K562 (cell line): ENCODE data around the gene INTS2. TPM values are rescaled to one million over a fixed set of nuclear protein-coding genes. Genes with fewer than 3 reads are reported as not detected.

Experiments used
- ATAC-seq: fragments of 200-7000 bp; cut with Tn5 transposase; 3 replicates; pipeline ENCODE4 v1.9.1; 2020; ENCODE audit warnings: moderate library complexity
- BruUV-seq: library from RNA; stranded (reverse); fragments of 400-500 nt; replicated peaks from 2 replicates; lab custom pipeline; 2021; lab: Mats Ljungman, UMichigan
- CTCF ChIA-PET: fragments of 300-600 bp; formaldehyde crosslinking; extraction: SDS; loops from one replicate; lab custom pipeline; 2021; ENCODE audit warnings: low intra/inter-chr PET ratio; lab: Yijun Ruan, JAX
- POLR2A ChIA-PET: fragments of 300-600, 350-650 bp; sonication (Branson Sonifier 250); formaldehyde crosslinking; extraction: SDS; loops from one replicate; lab custom pipeline; 2021; ENCODE audit warnings: antibody characterized with exemption, inconsistent platforms; lab: Yijun Ruan, JAX
- DNase-seq, 4 experiments: peaks; one replicate each; pipeline versions ENCODE4 v3.0.0 to v3.0.0-alpha.2; 2011 to 2018; ENCODE audit warnings: low spot score in 3 of 4, mixed read lengths in 3 of 4; ENCODE audit errors: extremely low read depth in 1 of 4
- FAIRE-seq: peaks from 2 replicates; lab custom pipeline; 2011; peaks lifted over from hg19 to GRCh38; lab: Jason Lieb, UNC
- H2AFZ ChIP-seq: 2 replicates; pipeline ENCODE4 v1.6.0; 2011; ENCODE audit warnings: low read depth, low read length, control low read depth, inconsistent platforms
- H3K27ac ChIP-seq: fragments of 200-600 bp; 3 replicates; pipeline ENCODE4 v1.8.0; 2011; ENCODE audit warnings: low read depth, mild to moderate bottlenecking, control low read depth, inconsistent platforms, low read length, moderate library complexity, mixed read lengths; ENCODE audit errors: extremely low read depth
- H3K27me3 ChIP-seq, 2 experiments: fragments of 300-600 bp in 1 of 2; 2 replicates in 1 of 2; 3 replicates in 1 of 2; pipeline versions ENCODE4 v1.6.0 to v1.8.0; 2011; ENCODE audit warnings: inconsistent platforms in 2 of 2, low read length in 2 of 2, mild to moderate bottlenecking in 1 of 2, mixed read lengths in 1 of 2, moderate library complexity in 1 of 2; ENCODE audit not compliant: control insufficient read depth in 2 of 2, insufficient read depth in 2 of 2
- H3K36me3 ChIP-seq: fragments of 300-600 bp; 3 replicates; pipeline ENCODE4 v1.8.0; 2011; ENCODE audit warnings: mild to moderate bottlenecking, low read length, inconsistent platforms; ENCODE audit not compliant: control insufficient read depth, insufficient read depth
- H3K4me1 ChIP-seq, 2 experiments: fragments of 200-600 bp in 1 of 2; replicated peaks in 1 of 2; 2 replicates in 1 of 2; 3 replicates in 1 of 2; pipeline versions ENCODE4 v1.5.1 to v1.8.0; 2011; ENCODE audit warnings: inconsistent platforms in 2 of 2, low read length in 2 of 2, mild to moderate bottlenecking in 1 of 2, mixed read lengths in 1 of 2, moderate library complexity in 1 of 2; ENCODE audit not compliant: control insufficient read depth in 2 of 2, insufficient read depth in 2 of 2
- H3K4me2 ChIP-seq: 2 replicates; pipeline ENCODE4 v1.6.1; 2011; ENCODE audit warnings: low read length, control low read depth, inconsistent platforms, mixed read lengths; ENCODE audit not compliant: insufficient read depth
- H3K4me3 ChIP-seq: fragments of 200-600 bp; sonication (generic), shearing (Covaris generic); 2 replicates; pipeline ENCODE4 v1.5.1; 2016; ENCODE audit warnings: control low read depth, inconsistent platforms
- H3K79me2 ChIP-seq: fragments of 200-600 bp; 3 replicates; pipeline ENCODE4 v1.8.0; 2011; ENCODE audit warnings: low read length, inconsistent platforms; ENCODE audit not compliant: control insufficient read depth, insufficient read depth
- H3K9ac ChIP-seq, 2 experiments: 2 replicates each; pipeline versions ENCODE4 v1.6.0 to v1.6.1; 2011; ENCODE audit warnings: low read depth in 2 of 2, low read length in 2 of 2, control low read depth in 1 of 2, inconsistent platforms in 1 of 2, mild to moderate bottlenecking in 1 of 2, mixed read lengths in 1 of 2; ENCODE audit not compliant: insufficient read depth in 1 of 2
- H3K9me1 ChIP-seq: one replicate; pipeline ENCODE4 v1.6.0; 2011; ENCODE audit warnings: inconsistent platforms, mild to moderate bottlenecking, low read length, moderate library complexity; ENCODE audit not compliant: control insufficient read depth, insufficient read depth
- H3K9me3 ChIP-seq: replicated peaks from 2 replicates; pipeline ENCODE4 v1.5.1; 2011; ENCODE audit warnings: low read depth, low read length, inconsistent platforms; ENCODE audit not compliant: control insufficient read depth, insufficient read depth
- H4K20me1 ChIP-seq: replicated peaks from 2 replicates; pipeline ENCODE4 v1.6.1; 2011; ENCODE audit warnings: low read length, inconsistent platforms, mixed read lengths; ENCODE audit not compliant: control insufficient read depth, insufficient read depth
- MLLT1 ChIP-seq, 2 experiments: fragments of 450-650 bp; IDR thresholded peaks; 2 replicates each; pipeline ENCODE4 v1.6.1; 2016
- WGBS: fragments of 100-300 bp; shearing (Covaris generic); methylation state at CpG from one replicate; pipeline ENCODE4 v1.1.6; 2016; ENCODE audit warnings: low coverage, mixed read lengths; ENCODE audit not compliant: insufficient coverage; ENCODE audit errors: missing lambda C conversion rate; 5-methylcytosine and 5-hydroxymethylcytosine counted together
- in situ Hi-C: fragments of 300-500 bp; cut with MboI; formaldehyde crosslinking; loops from 4 replicates; pipeline ENCODE4 v1.15.0; 2018; ENCODE audit warnings: inconsistent platforms, mixed read lengths
- intact Hi-C: fragments of 100-400 bp; cut with micrococcal nuclease; formaldehyde crosslinking; loops from 2 replicates; pipeline ENCODE4 v1.14.2; 2022
- polyA plus RNA-seq, 8 experiments: library from polyadenylated mRNA; depleted of rRNA in 4 of 8; stranded (reverse) in 5 of 8; unstranded in 3 of 8; fragments of >200 nt; fragmentation: Nextera tagmentation in 2 of 8; fragmentation: Illumina TruSeq in 1 of 8; extraction: Ambion mirVana in 2 of 8; extraction: Trizol in 1 of 8; gene quantifications; 2 replicates each; pipeline versions ENCODE4 v1.2.1 to v1.2.3, GENCODE V29; 2011 to 2014; ENCODE audit warnings: inconsistent platforms in 1 of 8, missing spikeins in 1 of 8
- total RNA-seq, 7 experiments: library from RNA; depleted of rRNA in 6 of 7; stranded (reverse); fragments of >200 nt in 6 of 7; fragmentation: Illumina TruSeq in 2 of 7; extraction: Trizol in 2 of 7; gene quantifications; 2 replicates each; pipeline versions ENCODE4 v1.2.1 to v1.2.3, GENCODE V29; 2011 to 2021; ENCODE audit warnings: low replicate concordance in 1 of 7
- TF ChIP-seq, protein P1 (sequence below), 2 experiments: fragments of 450-650 bp in 1 of 2; IDR thresholded peaks; 2 replicates each; pipeline ENCODE4 v1.6.1; 2011 to 2017; ENCODE audit warnings: low read depth in 2 of 2, antibody characterized with exemption in 1 of 2, borderline replicate concordance in 1 of 2, low read length in 1 of 2, mild to moderate bottlenecking in 1 of 2, mixed read lengths in 1 of 2; ENCODE audit not compliant: control insufficient read depth in 1 of 2

The INTS2 gene
- total and polyA plus RNA-seq, 9 of the 15 experiments (the other 6 are each of a cell fraction or from before 2014, with no cell fraction given): 4.8 to 24.7 (median 12.8) TPM

GRCh38 chr17:61842899-61843298 is 84.9 kb downstream of the INTS2 start:
- Histone ChIP-seq H3K4me1 (no peaks in the 10 kb centered on the region), H3K4me3 (no peak overlapping the region), H3K9ac (no peak overlapping the region), H3K36me3 (peaks cover 37% of the 10 kb centered on the region; the same call in 2 of the 3 replicates), H3K27ac (no peak overlapping the region), H3K79me2 (no peaks in the 10 kb centered on the region), H3K27me3 (no peaks in the 10 kb centered on the region), H4K20me1 (no peaks in the 10 kb centered on the region), H2AFZ (no peak overlapping the region), H3K4me2 (no peak overlapping the region), H3K9me3 (no peaks in the 10 kb centered on the region), H3K9me1 (no peaks in the 10 kb centered on the region)
- CTCF ChIA-PET: no interaction called here
- WGBS: 100% methylated on average over 1 of the region's 1 CpG
- DNase-seq: no peak
- TF ChIP-seq, protein P1, sequence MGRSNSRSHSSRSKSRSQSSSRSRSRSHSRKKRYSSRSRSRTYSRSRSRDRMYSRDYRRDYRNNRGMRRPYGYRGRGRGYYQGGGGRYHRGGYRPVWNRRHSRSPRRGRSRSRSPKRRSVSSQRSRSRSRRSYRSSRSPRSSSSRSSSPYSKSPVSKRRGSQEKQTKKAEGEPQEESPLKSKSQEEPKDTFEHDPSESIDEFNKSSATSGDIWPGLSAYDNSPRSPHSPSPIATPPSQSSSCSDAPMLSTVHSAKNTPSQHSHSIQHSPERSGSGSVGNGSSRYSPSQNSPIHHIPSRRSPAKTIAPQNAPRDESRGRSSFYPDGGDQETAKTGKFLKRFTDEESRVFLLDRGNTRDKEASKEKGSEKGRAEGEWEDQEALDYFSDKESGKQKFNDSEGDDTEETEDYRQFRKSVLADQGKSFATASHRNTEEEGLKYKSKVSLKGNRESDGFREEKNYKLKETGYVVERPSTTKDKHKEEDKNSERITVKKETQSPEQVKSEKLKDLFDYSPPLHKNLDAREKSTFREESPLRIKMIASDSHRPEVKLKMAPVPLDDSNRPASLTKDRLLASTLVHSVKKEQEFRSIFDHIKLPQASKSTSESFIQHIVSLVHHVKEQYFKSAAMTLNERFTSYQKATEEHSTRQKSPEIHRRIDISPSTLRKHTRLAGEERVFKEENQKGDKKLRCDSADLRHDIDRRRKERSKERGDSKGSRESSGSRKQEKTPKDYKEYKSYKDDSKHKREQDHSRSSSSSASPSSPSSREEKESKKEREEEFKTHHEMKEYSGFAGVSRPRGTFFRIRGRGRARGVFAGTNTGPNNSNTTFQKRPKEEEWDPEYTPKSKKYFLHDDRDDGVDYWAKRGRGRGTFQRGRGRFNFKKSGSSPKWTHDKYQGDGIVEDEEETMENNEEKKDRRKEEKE (IDR thresholded peaks at IDR 0.05; ENCODE audit: borderline replicate concordance in 1 of 2, control insufficient read depth in 1 of 2, low read depth in 2 of 2, low read length in 1 of 2): peak in 1 of 2 experiments; percentile 67; a peak in 1 of 4 replicates
- TF ChIP-seq MLLT1 (IDR thresholded peaks at IDR 0.05): no peak
- intact Hi-C loops: no loop called here
- ATAC-seq: no peak
- FAIRE-seq: no peak
- in situ Hi-C loops: loop anchor here (10.0 kb wide), 1 partner anchor 418 kb away; no protein-coding TSS in a partner anchor
- no TSS peak for BruUV-seq
- POLR2A ChIA-PET: interaction anchor here (1.0 kb wide), 2 partner anchors 18 to 20 kb away, joined by 3 to 4 read pairs; partner anchors contain the start of gene BRIP1
